ENCODE data around the gene PROM1. TPM values are rescaled to one million over a fixed set of nuclear protein-coding genes. Genes with fewer than 3 reads are reported as not detected.

PROM1 gene
- total RNA-seq, 1 experiment from 2014 or later = 17.7 TPM

DNA sequence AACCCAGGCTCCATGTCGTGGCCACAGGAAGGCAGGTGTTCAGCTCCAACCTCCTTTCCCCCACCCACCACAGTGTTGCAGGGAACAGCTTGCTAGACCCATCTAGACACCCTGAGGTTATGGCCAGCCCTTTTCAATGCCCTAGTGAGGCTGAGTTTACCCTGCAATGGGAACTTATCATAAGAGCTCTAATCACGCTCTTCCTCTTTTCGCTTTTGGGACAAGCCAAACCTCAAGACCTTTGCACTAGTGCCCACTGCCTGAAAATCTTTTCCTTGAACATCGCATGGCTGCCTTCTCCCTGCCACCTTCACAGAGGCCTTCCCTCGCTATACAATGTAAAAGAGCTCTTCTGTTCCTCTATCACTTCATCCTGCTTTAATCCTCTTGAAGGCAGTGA lies 118.5 kb downstream of the PROM1 start:
- H3K4me3 ChIP-seq (replicated peaks in 1 of 2; ENCODE audit: low read depth in 1 of 2, low read length in 2 of 2) = no peak overlapping the region
- no peaks in the 10 kb centered on the region for H3K79me2 ChIP-seq (ENCODE audit: insufficient read depth, low read length)
- H4K20me1 ChIP-seq (ENCODE audit: insufficient read depth) = no peaks in the 10 kb centered on the region
- ChIA-PET POLR2A (no interaction called here), CTCF (interaction anchor here (1.7 kb wide), 1 partner anchor 9 kb away, joined by 4 read pairs; no protein-coding TSS in a partner anchor), RAD21 (ENCODE audit: low non-redundant PET in 1 of 2, low total read pairs in 2 of 2, uncharacterized antibody in 2 of 2, unreplicated experiment in 2 of 2) (interaction anchor here in 1 of 2 experiments (1.4 kb wide), 1 partner anchor 299 kb away, joined by 3 read pairs; no protein-coding TSS in a partner anchor)
- no peak overlapping the region for H3K4me2 ChIP-seq (ENCODE audit: low read length)
- H3K27me3 ChIP-seq (ENCODE audit: insufficient read depth, low read length) = no peaks in the 10 kb centered on the region
- no peak overlapping the region for H3K27ac ChIP-seq (ENCODE audit: low read depth, low read length)
- ATAC-seq (no peak), DNase-seq (ENCODE audit: low read depth, low spot score) (no peak)
- no peaks in the 10 kb centered on the region; a peak in 1 of 4 replicates for H3K9me3 ChIP-seq (ENCODE audit: control insufficient read depth in 1 of 2, insufficient read depth in 1 of 2, low read depth in 1 of 2, low read length in 2 of 2)
- no peaks in the 10 kb centered on the region for H3K9me2 ChIP-seq (ENCODE audit: insufficient read depth)
- intact Hi-C loops (cut with micrococcal nuclease) = no loop called here
- H2AFZ ChIP-seq (ENCODE audit: low read depth, low read length, poor library complexity, severe bottlenecking) = no peak overlapping the region
- H3K36me3 ChIP-seq (ENCODE audit: control insufficient read depth in 1 of 2, insufficient read depth in 2 of 2, low read length in 2 of 2) = no peaks in the 10 kb centered on the region
- BruUV-seq (replicated peaks) = no TSS peak
- H3K4me1 ChIP-seq (ENCODE audit: control insufficient read depth in 1 of 2, insufficient read depth in 2 of 2, low read length in 2 of 2) = peaks cover 0 to 7% of the 10 kb centered on the region in 2 experiments; a peak in 1 of 4 replicates
- H3K9ac ChIP-seq (ENCODE audit: low read length) = no peak overlapping the region
- TF ChIP-seq JUND (IDR thresholded peaks at IDR 0.05) = no peak
- no peak for TF ChIP-seq ELF1 (IDR thresholded peaks at IDR 0.05; ENCODE audit: borderline replicate concordance, low read depth)
- no peak for TF ChIP-seq FOSL1 (IDR thresholded peaks at IDR 0.05; ENCODE audit: low read depth)
- TF ChIP-seq TCF7L2 (IDR thresholded peaks at IDR 0.05; ENCODE audit: borderline replicate concordance, extremely low read depth, insufficient read depth, insufficient read length) = no peak
- TF ChIP-seq, protein P1, sequence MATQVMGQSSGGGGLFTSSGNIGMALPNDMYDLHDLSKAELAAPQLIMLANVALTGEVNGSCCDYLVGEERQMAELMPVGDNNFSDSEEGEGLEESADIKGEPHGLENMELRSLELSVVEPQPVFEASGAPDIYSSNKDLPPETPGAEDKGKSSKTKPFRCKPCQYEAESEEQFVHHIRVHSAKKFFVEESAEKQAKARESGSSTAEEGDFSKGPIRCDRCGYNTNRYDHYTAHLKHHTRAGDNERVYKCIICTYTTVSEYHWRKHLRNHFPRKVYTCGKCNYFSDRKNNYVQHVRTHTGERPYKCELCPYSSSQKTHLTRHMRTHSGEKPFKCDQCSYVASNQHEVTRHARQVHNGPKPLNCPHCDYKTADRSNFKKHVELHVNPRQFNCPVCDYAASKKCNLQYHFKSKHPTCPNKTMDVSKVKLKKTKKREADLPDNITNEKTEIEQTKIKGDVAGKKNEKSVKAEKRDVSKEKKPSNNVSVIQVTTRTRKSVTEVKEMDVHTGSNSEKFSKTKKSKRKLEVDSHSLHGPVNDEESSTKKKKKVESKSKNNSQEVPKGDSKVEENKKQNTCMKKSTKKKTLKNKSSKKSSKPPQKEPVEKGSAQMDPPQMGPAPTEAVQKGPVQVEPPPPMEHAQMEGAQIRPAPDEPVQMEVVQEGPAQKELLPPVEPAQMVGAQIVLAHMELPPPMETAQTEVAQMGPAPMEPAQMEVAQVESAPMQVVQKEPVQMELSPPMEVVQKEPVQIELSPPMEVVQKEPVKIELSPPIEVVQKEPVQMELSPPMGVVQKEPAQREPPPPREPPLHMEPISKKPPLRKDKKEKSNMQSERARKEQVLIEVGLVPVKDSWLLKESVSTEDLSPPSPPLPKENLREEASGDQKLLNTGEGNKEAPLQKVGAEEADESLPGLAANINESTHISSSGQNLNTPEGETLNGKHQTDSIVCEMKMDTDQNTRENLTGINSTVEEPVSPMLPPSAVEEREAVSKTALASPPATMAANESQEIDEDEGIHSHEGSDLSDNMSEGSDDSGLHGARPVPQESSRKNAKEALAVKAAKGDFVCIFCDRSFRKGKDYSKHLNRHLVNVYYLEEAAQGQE (IDR thresholded peaks at IDR 0.05; ENCODE audit: low read depth) = no peak
- no peak for TF ChIP-seq EGR1 (IDR thresholded peaks at IDR 0.05; ENCODE audit: low read depth)
- TF ChIP-seq YY1 (IDR thresholded peaks at IDR 0.05; ENCODE audit: extremely low read depth, insufficient replicate concordance, low read depth, low read length) = no peak
- TF ChIP-seq, protein P2, sequence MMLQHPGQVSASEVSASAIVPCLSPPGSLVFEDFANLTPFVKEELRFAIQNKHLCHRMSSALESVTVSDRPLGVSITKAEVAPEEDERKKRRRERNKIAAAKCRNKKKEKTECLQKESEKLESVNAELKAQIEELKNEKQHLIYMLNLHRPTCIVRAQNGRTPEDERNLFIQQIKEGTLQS (IDR thresholded peaks at IDR 0.05) = no peak
- TF ChIP-seq POLR2A (IDR thresholded peaks at IDR 0.05; ENCODE audit: borderline replicate concordance, extremely low read depth, insufficient read depth, insufficient read length) = no peak
- no peak for TF ChIP-seq SRF (IDR thresholded peaks at IDR 0.05; ENCODE audit: low read depth)
- no peak for TF ChIP-seq POLR2AphosphoS5 (IDR thresholded peaks at IDR 0.05; ENCODE audit: low read depth, low read length)
- TF ChIP-seq, protein P3, sequence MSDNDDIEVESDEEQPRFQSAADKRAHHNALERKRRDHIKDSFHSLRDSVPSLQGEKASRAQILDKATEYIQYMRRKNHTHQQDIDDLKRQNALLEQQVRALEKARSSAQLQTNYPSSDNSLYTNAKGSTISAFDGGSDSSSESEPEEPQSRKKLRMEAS (IDR thresholded peaks at IDR 0.05) = no peak
- no peak for TF ChIP-seq CEBPB (IDR thresholded peaks at IDR 0.05; ENCODE audit: low read depth)
- TF ChIP-seq SP1 (IDR thresholded peaks at IDR 0.05; ENCODE audit: low read depth) = no peak
- no peak for TF ChIP-seq ZFX (IDR thresholded peaks at IDR 0.05)

Data from HCT116 (cell line).